ENCODE results near the gene BMPR1B.
A peak's percentile ranks its signal among the peaks of the same experiment; 100 is the strongest.

Gene BMPR1B

GRCh38 chr4:94782707-94783106, 25.0 kb downstream of the BMPR1B start:
- H4K20me1 ChIP-seq: no peaks in the 10 kb centered on the region
- no peak overlapping the region for H3K4me3 ChIP-seq
- H3K27me3 ChIP-seq: no peaks in the 10 kb centered on the region
- TF ChIP-seq Cebpa-rat (IDR thresholded peaks at IDR 0.05): no peak
- peaks cover 11 to 20% (median 17%) of the 10 kb centered on the region in 11 experiments; a peak in 21 of 22 replicates for H3K9me3 ChIP-seq (replicated peaks in 1 of 11)
- no peak overlapping the region for H3K4me2 ChIP-seq
- H3K4me1 ChIP-seq: no peaks in the 10 kb centered on the region
- H3K27ac ChIP-seq: no peak overlapping the region
- no peaks in the 10 kb centered on the region for H3K36me3 ChIP-seq
- H3K9ac ChIP-seq: no peak overlapping the region

GRCh38 chr4:94791701-94792100, 33.9 kb downstream of the BMPR1B start:
- Histone ChIP-seq H3K4me3 (no peak overlapping the region), H4K20me1 (no peaks in the 10 kb centered on the region), H3K9me3 (replicated peaks in 1 of 11) (no peaks in the 10 kb centered on the region), H3K36me3 (no peaks in the 10 kb centered on the region), H3K9ac (no peak overlapping the region), H3K4me1 (no peaks in the 10 kb centered on the region), H3K27me3 (no peaks in the 10 kb centered on the region), H3K4me2 (no peak overlapping the region), H3K27ac (no peak overlapping the region)
- no peak for TF ChIP-seq Cebpa-rat (IDR thresholded peaks at IDR 0.05)

- Histone ChIP-seq H3K9ac (no peak overlapping the region), H3K27me3 (no peaks in the 10 kb centered on the region), H3K4me2 (no peak overlapping the region), H4K20me1 (no peaks in the 10 kb centered on the region), H3K9me3 (replicated peaks in 1 of 11) (peaks cover 0 to 5% (median 0%) of the 10 kb centered on the region in 11 experiments; a peak in 1 of 22 replicates), H3K36me3 (no peaks in the 10 kb centered on the region), H3K4me3 (no peak overlapping the region), H3K4me1 (0 out of 20 replicates have a peak, but pooled peaks cover 0 to 5% (median 0%) of the 10 kb centered on the region in 10 experiments), H3K27ac (no peak overlapping the region)
- no peak for TF ChIP-seq Cebpa-rat (IDR thresholded peaks at IDR 0.05)
Observed at GRCh38 chr4:94798808-94799207, 41.1 kb downstream of the BMPR1B start.

GRCh38 chr4:94801016-94801415, 43.3 kb downstream of the BMPR1B start:
- no peaks in the 10 kb centered on the region for H3K36me3 ChIP-seq
- TF ChIP-seq Cebpa-rat (IDR thresholded peaks at IDR 0.05): no peak
- H3K9ac ChIP-seq: no peak overlapping the region
- H3K4me3 ChIP-seq: no peak overlapping the region
- H3K4me1 ChIP-seq: peaks cover 0 to 15% (median 11%) of the 10 kb centered on the region in 10 experiments; a peak in 9 of 20 replicates
- no peak overlapping the region for H3K4me2 ChIP-seq
- H3K27me3 ChIP-seq: no peaks in the 10 kb centered on the region
- H3K9me3 ChIP-seq (replicated peaks in 1 of 11): peaks cover 0 to 5% (median 0%) of the 10 kb centered on the region in 11 experiments; a peak in 1 of 22 replicates
- H4K20me1 ChIP-seq: no peaks in the 10 kb centered on the region
- no peak overlapping the region for H3K27ac ChIP-seq

GRCh38 chr4:94802091-94802490, 44.3 kb downstream of the BMPR1B start:
- Histone ChIP-seq H3K36me3 (no peaks in the 10 kb centered on the region), H4K20me1 (no peaks in the 10 kb centered on the region), H3K9ac (no peak overlapping the region), H3K27ac (no peak overlapping the region), H3K4me3 (no peak overlapping the region), H3K4me1 (peaks cover 0 to 15% (median 11%) of the 10 kb centered on the region in 10 experiments; a peak in 9 of 20 replicates), H3K4me2 (no peak overlapping the region), H3K9me3 (replicated peaks in 1 of 11) (peaks cover 0 to 2% (median 0%) of the 10 kb centered on the region in 11 experiments; a peak in 1 of 22 replicates), H3K27me3 (no peaks in the 10 kb centered on the region)
- TF ChIP-seq Cebpa-rat (IDR thresholded peaks at IDR 0.05): no peak

GRCh38 chr4:94803181-94803580, 45.4 kb downstream of the BMPR1B start:
- Histone ChIP-seq H3K36me3 (no peaks in the 10 kb centered on the region), H3K4me1 (peaks cover 0 to 15% (median 11%) of the 10 kb centered on the region in 10 experiments; a peak in 9 of 20 replicates), H3K9me3 (replicated peaks in 1 of 11) (no peaks in the 10 kb centered on the region), H4K20me1 (no peaks in the 10 kb centered on the region), H3K9ac (no peak overlapping the region), H3K4me3 (no peak overlapping the region), H3K27ac (no peak overlapping the region), H3K27me3 (no peaks in the 10 kb centered on the region), H3K4me2 (0 out of 22 replicates have a peak overlapping the region, but pooled peaks of 2 of the 11 experiments have one; percentile 1 to 5)
- no peak for TF ChIP-seq Cebpa-rat (IDR thresholded peaks at IDR 0.05)

DNA sequence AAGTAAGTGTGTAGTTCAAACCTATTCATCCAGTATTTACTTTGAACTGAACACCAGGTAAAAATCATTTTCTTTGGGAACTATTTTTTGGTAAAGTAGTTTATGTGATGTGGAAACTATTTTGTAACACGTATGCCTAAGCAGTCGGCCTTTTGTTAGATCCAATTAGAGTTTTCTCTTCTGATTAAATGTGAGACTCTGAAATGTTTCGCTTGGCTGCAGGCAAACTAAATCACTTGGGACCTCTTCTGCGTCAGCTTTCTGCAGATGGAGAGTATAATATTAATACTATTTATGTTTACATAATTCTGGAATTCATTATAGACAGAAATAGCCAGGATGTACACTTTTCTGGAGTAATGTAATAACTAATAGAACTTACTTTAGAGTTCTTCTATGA, 46.9 kb downstream of the BMPR1B start:
- Histone ChIP-seq H3K36me3 (no peaks in the 10 kb centered on the region), H3K4me1 (peaks cover 0 to 15% (median 11%) of the 10 kb centered on the region in 10 experiments; a peak in 9 of 20 replicates), H3K4me2 (peak overlapping the region in 6 of 11 experiments; percentile 13 to 41 (median 28); a peak in 7 of 22 replicates), H3K27me3 (no peaks in the 10 kb centered on the region), H3K4me3 (no peak overlapping the region), H3K27ac (no peak overlapping the region), H4K20me1 (no peaks in the 10 kb centered on the region), H3K9me3 (replicated peaks in 1 of 11) (no peaks in the 10 kb centered on the region), H3K9ac (no peak overlapping the region)
- TF ChIP-seq Cebpa-rat (IDR thresholded peaks at IDR 0.05): no peak

DNA sequence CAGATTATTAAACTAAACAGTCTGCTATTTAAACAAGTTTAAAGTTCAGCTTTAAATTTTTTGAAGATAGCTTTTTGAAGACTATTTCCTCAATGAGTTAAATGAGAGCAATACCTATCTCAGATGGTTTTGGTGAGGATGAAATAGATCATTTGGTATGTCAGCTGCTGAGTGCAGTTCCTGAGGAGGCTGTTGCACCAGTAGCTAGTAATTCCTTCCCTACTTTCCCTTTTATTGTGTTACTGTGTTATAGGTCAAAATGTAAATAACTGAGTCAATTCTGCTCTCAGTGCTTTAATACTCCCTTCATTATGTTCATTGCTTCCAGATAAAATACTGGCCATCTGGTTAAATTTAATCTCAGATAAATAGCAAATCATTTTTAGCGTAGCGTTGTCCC, 48.6 kb downstream of the BMPR1B start:
- no peaks in the 10 kb centered on the region for H4K20me1 ChIP-seq
- no peaks in the 10 kb centered on the region for H3K27me3 ChIP-seq
- no peak overlapping the region for H3K27ac ChIP-seq
- H3K4me2 ChIP-seq: no peak overlapping the region
- H3K9ac ChIP-seq: no peak overlapping the region
- H3K4me1 ChIP-seq: peaks cover 0 to 15% (median 11%) of the 10 kb centered on the region in 10 experiments; a peak in 9 of 20 replicates
- no peaks in the 10 kb centered on the region for H3K9me3 ChIP-seq (replicated peaks in 1 of 11)
- H3K36me3 ChIP-seq: no peaks in the 10 kb centered on the region
- no peak for TF ChIP-seq Cebpa-rat (IDR thresholded peaks at IDR 0.05)
- no peak overlapping the region for H3K4me3 ChIP-seq

- Histone ChIP-seq H3K27ac (no peak overlapping the region), H3K4me1 (no peaks in the 10 kb centered on the region), H3K4me2 (no peak overlapping the region), H3K4me3 (no peak overlapping the region), H3K27me3 (no peaks in the 10 kb centered on the region), H3K9ac (no peak overlapping the region), H4K20me1 (no peaks in the 10 kb centered on the region), H3K9me3 (replicated peaks in 1 of 11) (no peaks in the 10 kb centered on the region), H3K36me3 (no peaks in the 10 kb centered on the region)
- TF ChIP-seq Cebpa-rat (IDR thresholded peaks at IDR 0.05): no peak
Observed at GRCh38 chr4:94811643-94812042, 53.9 kb downstream of the BMPR1B start.

GRCh38 chr4:94813221-94813620, 55.5 kb downstream of the BMPR1B start:
- Histone ChIP-seq H3K9ac (no peak overlapping the region), H3K36me3 (no peaks in the 10 kb centered on the region), H3K4me3 (no peak overlapping the region), H4K20me1 (no peaks in the 10 kb centered on the region), H3K9me3 (replicated peaks in 1 of 11) (no peaks in the 10 kb centered on the region), H3K27me3 (no peaks in the 10 kb centered on the region), H3K4me2 (no peak overlapping the region), H3K27ac (no peak overlapping the region), H3K4me1 (no peaks in the 10 kb centered on the region)
- no peak for TF ChIP-seq Cebpa-rat (IDR thresholded peaks at IDR 0.05)

All from BLaER1 treated with 17β-estradiol and CSF1 and Interleukin-3, amounts not matched to agents 10 nM and 100 nM (cell line).